Ovary (tissue), 3 donors: ENCODE data around the gene MAGEA1.

ENCODE experiments used
- EP300 ChIP-seq: sonication (generic); formaldehyde crosslinking; IDR thresholded peaks from one replicate; pipeline ENCODE4 v1.6.1; 2017; ENCODE audit warnings: antibody characterized with exemption
- POLR2A ChIP-seq: fragments of 450-650 bp; IDR thresholded peaks from one replicate; pipeline ENCODE4 v1.6.1; 2017; ENCODE audit warnings: antibody characterized with exemption, mild to moderate bottlenecking, moderate library complexity
- TF ChIP-seq, protein P1 (sequence below), 3 donors: fragments of 450-650 bp in 2 of 3; fragments of 200-600 bp in 1 of 3; IDR thresholded peaks; one replicate each; pipeline versions ENCODE4 v1.5.1 to v1.8.0; 2016 to 2022; ENCODE audit warnings: antibody characterized with exemption in 3 of 3, mild to moderate bottlenecking in 1 of 3
- donor health status: DM: no; HTN: no; CAD: no.

DNA sequence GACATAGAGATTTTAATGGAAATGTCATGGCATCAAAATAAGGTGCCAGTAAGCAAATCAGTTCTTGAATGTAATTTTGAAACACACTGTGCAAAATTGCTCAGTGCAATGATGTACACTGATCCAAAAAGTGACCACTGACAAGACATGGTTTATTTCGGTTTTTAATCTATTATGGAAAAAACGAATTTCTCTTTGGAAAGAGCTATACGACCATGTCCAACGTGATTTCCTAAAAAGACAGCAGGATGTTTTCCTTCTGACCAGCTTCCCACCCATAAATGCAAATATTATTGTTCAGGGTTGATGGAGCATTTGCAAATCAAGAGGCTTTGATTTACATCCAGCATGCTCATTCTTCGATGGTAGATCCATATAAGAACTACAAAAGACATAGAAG, 17.1 kb upstream of the MAGEA1 start:
- TF ChIP-seq EP300 (no peak), POLR2A (no peak)
- TF ChIP-seq, protein P1, sequence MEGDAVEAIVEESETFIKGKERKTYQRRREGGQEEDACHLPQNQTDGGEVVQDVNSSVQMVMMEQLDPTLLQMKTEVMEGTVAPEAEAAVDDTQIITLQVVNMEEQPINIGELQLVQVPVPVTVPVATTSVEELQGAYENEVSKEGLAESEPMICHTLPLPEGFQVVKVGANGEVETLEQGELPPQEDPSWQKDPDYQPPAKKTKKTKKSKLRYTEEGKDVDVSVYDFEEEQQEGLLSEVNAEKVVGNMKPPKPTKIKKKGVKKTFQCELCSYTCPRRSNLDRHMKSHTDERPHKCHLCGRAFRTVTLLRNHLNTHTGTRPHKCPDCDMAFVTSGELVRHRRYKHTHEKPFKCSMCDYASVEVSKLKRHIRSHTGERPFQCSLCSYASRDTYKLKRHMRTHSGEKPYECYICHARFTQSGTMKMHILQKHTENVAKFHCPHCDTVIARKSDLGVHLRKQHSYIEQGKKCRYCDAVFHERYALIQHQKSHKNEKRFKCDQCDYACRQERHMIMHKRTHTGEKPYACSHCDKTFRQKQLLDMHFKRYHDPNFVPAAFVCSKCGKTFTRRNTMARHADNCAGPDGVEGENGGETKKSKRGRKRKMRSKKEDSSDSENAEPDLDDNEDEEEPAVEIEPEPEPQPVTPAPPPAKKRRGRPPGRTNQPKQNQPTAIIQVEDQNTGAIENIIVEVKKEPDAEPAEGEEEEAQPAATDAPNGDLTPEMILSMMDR (IDR thresholded peaks at IDR 0.05): no peak
